ENCODE results near the gene SYT15. TPM values are rescaled to one million over a fixed set of nuclear protein-coding genes. Genes with fewer than 3 reads are reported as not detected.
"Not testable (repeated sequence)": the region's sequence is repeated elsewhere in the genome, so short reads cannot be mapped to it uniquely, and the experiment has no call there.

SYT15 gene
- total RNA-seq, 6 experiments from 2014 or later, result 0.31 to 3.7 (median 2.9) TPM

DNA sequence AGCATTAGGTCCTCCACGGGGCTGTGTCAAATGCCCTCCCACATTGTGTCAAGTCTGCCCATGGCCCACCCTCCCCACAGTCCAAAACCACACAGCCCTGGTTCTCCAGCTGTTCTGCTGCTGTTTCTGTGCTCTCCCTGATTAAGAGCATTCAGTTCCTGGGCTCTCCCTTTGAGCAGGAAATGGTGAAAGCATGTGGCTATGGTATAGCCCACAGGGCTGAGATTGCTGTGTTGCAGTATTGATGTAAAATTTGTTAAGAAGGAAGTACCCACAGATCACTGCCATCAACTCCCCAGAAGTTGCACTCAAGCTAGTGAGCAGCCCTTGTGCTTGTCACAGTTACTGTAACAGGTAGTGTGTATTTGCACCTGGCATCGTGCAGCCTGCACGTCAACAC lies 9.3 kb downstream of the SYT15 start:
- H3K27ac Mint-ChIP-seq; H3K4me1 Mint-ChIP-seq (ENCODE audit: low read depth); H3K4me3 Mint-ChIP-seq; H3K9me3 Mint-ChIP-seq; H3K27me3 Mint-ChIP-seq (ENCODE audit: insufficient read depth); H3K36me3 Mint-ChIP-seq (ENCODE audit: low read depth); DNase-seq: not testable (repeated sequence)

DNA sequence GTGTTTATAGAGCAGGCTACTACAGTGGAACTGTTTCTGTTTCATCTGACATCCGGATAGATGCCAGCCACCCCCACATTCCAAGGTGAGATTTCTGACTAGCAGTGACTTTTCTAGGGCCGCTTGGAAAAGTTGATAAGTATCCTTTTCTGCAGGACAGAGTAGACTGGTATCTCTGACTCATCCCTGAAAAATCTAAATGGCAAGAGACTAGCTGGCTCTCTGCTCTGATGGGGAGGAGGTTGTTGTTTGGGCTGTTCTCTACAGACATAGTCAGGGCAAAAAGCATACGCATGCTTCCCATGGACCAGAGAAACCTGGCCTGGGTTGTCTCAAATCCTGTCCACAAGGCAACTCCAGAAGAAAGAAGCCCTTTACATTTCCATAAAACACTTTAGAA lies 10.7 kb downstream of the SYT15 start:
- H3K36me3 Mint-ChIP-seq (ENCODE audit: low read depth); H3K9me3 Mint-ChIP-seq; H3K4me3 Mint-ChIP-seq; H3K4me1 Mint-ChIP-seq (ENCODE audit: low read depth); H3K27me3 Mint-ChIP-seq (ENCODE audit: insufficient read depth); DNase-seq; H3K27ac Mint-ChIP-seq: not testable (repeated sequence)

DNA sequence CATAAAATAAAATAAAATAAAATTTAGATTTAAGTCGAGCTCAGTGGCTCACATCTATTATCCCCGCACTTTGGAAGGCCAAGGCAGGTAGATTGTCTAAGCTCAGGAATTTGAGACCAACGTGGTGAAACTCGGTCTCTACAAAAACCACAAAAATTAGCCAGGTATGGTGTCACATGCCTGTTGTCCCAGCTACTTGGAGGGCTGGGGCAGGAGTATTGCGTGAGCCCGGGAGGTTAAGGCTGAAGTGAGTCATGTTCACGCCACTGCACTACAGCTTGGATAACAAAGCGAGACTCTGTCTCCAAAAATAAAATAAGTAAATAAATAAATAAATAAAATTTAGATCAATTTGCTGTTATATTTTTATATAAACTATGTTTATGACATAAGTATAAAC lies 12.1 kb downstream of the SYT15 start:
- not testable (repeated sequence) for DNase-seq; H3K27ac Mint-ChIP-seq; H3K27me3 Mint-ChIP-seq (ENCODE audit: insufficient read depth); H3K36me3 Mint-ChIP-seq (ENCODE audit: low read depth); H3K4me1 Mint-ChIP-seq (ENCODE audit: low read depth); H3K4me3 Mint-ChIP-seq; H3K9me3 Mint-ChIP-seq

DNA sequence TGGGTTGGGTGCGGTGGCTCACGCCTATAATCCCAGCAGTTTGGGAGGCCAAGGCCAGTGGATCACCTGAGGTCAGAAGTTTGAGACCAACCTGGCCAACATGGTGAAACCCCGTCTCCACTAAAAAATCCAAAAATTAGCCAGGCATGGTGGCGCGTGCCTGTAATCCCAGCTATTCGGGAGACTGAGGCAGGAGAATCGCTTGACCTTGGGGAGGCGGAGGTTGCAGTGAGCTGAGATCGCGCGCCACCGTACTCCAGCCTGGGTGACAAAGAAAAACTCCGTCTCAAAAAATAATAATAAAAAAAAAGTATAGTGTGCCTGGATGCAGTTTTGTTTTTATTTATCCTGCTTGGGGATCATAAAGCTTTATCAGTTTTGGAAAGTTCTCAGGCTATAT lies 14.4 kb downstream of the SYT15 start:
- H3K27ac Mint-ChIP-seq; H3K36me3 Mint-ChIP-seq (ENCODE audit: low read depth); H3K27me3 Mint-ChIP-seq (ENCODE audit: insufficient read depth); H3K4me1 Mint-ChIP-seq (ENCODE audit: low read depth); DNase-seq; H3K9me3 Mint-ChIP-seq; H3K4me3 Mint-ChIP-seq: not testable (repeated sequence)

DNA sequence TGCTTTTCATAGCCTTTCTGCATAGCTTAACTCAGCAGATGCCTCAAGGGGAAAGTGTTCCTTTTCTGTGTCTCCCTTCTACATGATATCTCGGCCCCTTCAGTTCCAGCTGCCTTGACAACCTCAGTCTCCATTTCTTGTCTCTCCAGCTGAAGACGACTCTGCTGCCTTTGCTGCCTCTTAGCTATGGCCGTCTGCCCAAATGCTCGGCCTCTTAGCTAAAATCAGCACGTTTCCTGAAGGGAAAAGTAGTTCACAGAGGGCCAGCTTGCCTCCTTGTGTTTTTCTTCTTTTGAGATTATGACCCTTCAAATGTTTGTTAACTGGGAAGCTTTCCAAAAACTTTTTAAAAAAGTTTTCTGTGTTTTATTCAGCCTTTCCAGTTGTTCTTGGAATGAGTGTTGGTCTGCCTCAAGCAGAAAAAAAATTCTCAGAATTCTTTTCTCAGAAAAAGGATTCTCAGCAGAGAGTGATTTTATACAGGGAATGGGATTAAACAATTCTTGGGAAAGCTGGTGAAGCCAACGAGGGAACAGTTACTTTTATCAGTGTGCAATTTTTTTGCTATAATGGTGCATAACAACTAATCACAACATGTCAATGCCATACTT lies 15.6 kb downstream of the SYT15 start:
- DNase-seq; H3K9me3 Mint-ChIP-seq; H3K27ac Mint-ChIP-seq; H3K4me3 Mint-ChIP-seq; H3K4me1 Mint-ChIP-seq (ENCODE audit: low read depth); H3K36me3 Mint-ChIP-seq (ENCODE audit: low read depth); H3K27me3 Mint-ChIP-seq (ENCODE audit: insufficient read depth): not testable (repeated sequence)

DNA sequence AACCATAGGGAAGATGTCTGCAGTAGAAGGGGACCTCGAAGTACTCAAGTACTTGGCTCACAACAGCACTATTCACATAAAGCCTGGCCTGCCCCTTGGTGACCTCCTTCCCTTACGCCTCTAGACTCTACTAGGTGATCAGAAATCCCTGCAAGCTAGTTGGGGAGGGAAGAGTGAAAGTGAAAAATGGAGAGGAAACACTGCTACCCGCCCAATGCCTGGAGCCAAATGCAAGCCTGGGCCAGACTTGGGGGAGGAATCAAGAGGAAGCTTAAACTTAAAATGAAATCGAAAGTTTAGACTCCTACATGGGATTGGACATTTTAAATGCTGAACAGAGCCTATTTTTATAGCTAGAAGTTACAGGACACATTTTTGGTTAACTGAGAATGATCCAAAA lies 17.6 kb downstream of the SYT15 start:
- DNase-seq; H3K4me1 Mint-ChIP-seq (ENCODE audit: low read depth); H3K9me3 Mint-ChIP-seq; H3K27me3 Mint-ChIP-seq (ENCODE audit: insufficient read depth); H3K27ac Mint-ChIP-seq; H3K36me3 Mint-ChIP-seq (ENCODE audit: low read depth); H3K4me3 Mint-ChIP-seq: not testable (repeated sequence)

DNA sequence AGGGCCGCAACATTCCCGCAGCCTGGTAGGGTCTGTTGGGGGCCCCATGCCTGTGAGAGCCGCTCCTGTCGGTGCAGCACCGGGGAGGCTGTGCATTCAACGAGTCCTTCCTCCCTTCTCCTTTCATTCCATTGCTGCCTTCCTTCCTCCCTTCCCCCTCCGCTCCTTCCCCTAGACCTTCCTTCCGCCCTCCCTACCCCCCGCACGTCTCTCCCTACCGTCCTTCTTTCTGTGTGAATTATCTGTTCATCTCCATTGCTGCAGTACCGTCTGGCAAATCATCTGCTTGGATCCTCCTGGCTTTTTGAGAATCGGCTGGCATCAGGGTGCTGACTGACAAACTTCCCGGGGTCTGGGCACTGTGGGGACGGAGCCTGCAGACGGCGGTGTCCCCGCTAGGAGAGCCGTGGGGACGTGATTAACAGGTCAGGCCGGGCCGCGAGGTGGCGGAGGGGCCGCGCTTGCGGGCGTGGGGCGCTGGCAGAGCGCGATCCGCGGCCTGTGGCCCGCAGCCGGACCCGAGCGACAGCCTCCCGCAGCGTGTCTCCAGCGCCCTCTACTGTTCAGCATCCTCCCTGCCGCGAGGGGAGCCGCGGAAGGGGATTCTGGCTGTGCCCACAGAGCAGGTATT lies 18.8 kb downstream of the SYT15 start:
- not testable (repeated sequence) for H3K36me3 Mint-ChIP-seq (ENCODE audit: low read depth); H3K9me3 Mint-ChIP-seq; H3K4me1 Mint-ChIP-seq (ENCODE audit: low read depth); H3K27me3 Mint-ChIP-seq (ENCODE audit: insufficient read depth)
- Mint-ChIP-seq H3K27ac (peak overlapping the region; percentile 61; the same call in 1 of the 2 replicates), H3K4me3 (peak overlapping the region; percentile 79)
- DNase-seq, result peak; percentile 37

DNA sequence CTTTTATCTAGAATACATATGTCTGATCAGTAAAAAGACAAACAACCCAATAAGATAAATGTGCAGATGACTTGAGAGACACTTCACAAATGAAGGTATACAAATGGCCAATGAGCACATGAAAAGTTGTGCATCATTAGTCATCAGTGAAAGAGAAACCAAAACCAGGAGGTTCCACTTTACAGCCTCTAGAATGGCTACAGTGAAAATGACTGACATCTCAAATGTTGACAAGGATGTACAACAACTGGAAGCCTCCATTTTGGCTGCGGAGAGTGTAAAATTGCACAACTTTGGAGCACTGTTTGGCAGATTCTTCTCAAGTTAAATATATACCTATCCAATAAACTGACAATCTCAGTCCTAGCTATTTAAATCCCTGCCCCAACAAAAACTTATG lies 21.6 kb downstream of the SYT15 start:
- H3K36me3 Mint-ChIP-seq (ENCODE audit: low read depth); H3K4me1 Mint-ChIP-seq (ENCODE audit: low read depth): not testable (repeated sequence)

DNA sequence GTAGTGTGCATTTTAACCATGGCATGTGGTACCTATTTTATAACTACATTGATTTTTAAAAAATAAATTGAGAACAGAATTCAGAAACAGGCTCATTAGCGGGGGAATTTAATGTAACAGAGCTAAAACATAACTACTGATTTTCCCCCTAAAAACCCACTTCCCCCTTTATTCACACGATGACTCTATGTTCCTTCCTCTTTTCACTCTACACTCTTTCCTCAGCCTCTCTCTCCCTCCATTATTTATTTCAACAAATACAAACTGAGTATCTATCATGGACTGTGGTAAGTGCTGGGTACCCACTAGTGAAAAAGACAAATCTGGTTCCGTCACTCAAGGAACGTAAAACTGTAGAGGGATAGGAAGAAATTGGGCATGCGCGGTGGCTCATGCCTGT lies 36.6 kb downstream of the SYT15 start:
- not testable (repeated sequence) for H3K9me3 Mint-ChIP-seq; H3K27ac Mint-ChIP-seq; H3K4me1 Mint-ChIP-seq (ENCODE audit: low read depth); H3K27me3 Mint-ChIP-seq (ENCODE audit: insufficient read depth); DNase-seq; H3K4me3 Mint-ChIP-seq; H3K36me3 Mint-ChIP-seq (ENCODE audit: low read depth)

More for the DNA sequence above, 21.6 kb downstream of the SYT15 start:
- H3K4me3 Mint-ChIP-seq; H3K27ac Mint-ChIP-seq; H3K9me3 Mint-ChIP-seq; H3K27me3 Mint-ChIP-seq (ENCODE audit: insufficient read depth); DNase-seq: not testable (repeated sequence)

DNA sequence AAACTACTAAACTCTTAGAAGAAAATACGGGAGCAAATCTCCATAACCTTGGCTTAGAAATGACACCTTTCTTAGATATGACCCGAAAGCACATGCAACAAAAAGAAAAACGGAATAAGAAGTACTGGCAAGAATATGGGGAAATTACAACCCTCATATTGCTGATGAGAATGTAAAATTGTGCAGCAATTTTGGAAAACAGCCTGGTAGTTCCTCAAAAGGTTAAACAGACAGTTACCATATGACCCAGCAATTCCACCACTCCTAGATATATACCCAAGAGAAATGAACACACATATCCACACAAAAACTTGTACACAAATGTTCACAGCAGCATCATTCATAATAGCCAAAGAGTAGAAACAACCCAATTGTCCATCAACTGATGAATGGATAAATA lies 37.3 kb downstream of the SYT15 start:
- not testable (repeated sequence) for H3K27me3 Mint-ChIP-seq (ENCODE audit: insufficient read depth); H3K4me1 Mint-ChIP-seq (ENCODE audit: low read depth); H3K9me3 Mint-ChIP-seq

DNA sequence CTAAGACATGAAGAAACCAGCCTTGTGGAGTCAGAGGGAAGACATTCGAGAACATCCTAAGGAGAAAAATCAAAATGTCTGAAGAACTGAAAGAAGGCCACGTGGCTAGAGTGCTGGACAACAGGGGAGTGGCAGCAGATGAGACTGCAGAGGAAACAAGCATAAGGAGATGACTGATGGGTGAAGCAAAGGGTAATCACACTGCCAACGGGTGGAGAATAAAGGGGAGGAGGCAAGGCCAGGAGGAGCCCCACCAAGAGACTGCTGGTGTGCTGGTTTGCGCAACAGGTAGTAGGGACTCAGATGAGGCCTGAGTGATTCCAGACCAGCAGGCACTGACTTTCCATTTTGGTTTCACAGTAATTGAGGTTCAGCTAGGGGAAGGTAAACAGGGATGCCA lies 38.2 kb downstream of the SYT15 start:
- H3K4me1 Mint-ChIP-seq (ENCODE audit: low read depth); H3K4me3 Mint-ChIP-seq; H3K27ac Mint-ChIP-seq; H3K27me3 Mint-ChIP-seq (ENCODE audit: insufficient read depth); DNase-seq; H3K36me3 Mint-ChIP-seq (ENCODE audit: low read depth); H3K9me3 Mint-ChIP-seq: not testable (repeated sequence)

More for the DNA sequence above, 37.3 kb downstream of the SYT15 start:
- DNase-seq; H3K36me3 Mint-ChIP-seq (ENCODE audit: low read depth); H3K27ac Mint-ChIP-seq; H3K4me3 Mint-ChIP-seq: not testable (repeated sequence)

DNA sequence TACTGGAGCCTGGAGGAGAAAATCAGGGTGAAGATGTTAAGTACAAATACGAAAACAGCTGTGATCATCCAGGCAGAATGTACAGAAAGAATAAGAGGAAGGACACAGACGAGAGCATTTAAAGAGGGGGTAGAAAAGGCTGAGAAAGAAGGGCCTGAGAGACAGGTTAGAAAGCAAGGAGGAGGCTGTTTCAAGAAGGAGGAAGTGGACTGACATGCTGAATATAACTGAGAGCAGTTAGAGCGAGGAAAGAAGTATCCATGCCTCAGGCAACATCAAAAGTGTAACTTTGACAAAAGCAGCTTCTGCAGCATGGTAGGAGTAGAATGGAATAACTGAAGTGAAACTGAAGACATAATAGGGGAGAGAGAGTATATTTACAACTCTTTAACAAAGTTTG lies 39.0 kb downstream of the SYT15 start:
- not testable (repeated sequence) for H3K27me3 Mint-ChIP-seq (ENCODE audit: insufficient read depth); H3K36me3 Mint-ChIP-seq (ENCODE audit: low read depth); H3K9me3 Mint-ChIP-seq; H3K4me3 Mint-ChIP-seq; DNase-seq; H3K27ac Mint-ChIP-seq; H3K4me1 Mint-ChIP-seq (ENCODE audit: low read depth)

DNA sequence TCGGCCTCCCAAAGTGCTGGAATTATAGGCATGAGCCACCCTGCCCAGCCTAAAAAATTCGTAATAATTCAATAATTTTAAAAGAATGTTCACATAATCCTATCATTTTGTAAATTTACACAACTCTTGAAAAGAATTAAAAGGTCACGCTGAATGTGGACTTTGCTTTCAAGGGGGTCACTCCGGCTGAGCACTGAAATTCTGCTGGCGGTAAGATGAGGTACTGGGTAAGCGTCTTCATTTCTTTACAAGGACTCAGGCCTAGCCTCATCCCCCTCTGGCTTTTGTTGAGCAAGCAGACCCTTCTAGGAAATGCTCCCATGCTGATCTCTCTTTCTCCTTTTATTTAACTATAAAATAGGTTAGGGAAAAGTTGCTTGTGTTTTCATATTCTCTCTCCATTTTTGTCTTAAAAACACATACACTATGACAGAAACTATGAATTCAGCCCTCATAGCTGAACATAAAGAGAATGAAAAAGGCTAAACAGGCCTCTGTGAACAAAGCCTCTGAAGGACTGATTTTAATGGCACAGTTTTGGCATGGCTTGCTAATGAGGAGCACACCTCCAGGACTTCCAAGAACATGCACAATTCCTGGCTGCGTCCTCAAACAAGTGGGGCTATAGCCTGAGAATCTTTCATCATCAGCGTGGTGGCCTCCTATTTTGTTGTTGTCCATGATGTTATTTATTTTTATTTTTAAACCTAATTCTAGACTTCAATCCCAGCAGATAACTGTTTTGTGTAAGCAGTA lies 45.1 kb downstream of the SYT15 start:
- not testable (repeated sequence) for H3K27me3 Mint-ChIP-seq (ENCODE audit: insufficient read depth); H3K4me3 Mint-ChIP-seq

DNA sequence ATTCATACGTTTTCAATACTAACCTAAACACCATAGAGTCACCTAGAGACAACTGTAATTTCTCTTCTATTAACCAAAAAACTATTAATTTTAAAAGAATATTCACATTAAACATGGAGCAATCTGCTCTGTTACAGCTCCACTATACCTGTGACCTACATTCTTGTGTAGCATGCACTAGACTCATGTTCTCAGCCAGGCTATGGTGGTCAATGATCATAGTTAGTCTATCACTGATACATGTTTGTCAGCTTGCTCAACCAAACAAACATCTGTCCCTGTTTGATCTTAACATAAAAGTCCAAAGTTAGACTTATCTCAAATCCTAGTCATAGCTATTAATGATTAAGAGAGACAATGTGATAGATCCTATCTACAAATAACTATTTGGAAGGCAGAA lies 50.9 kb downstream of the SYT15 start:
- H3K4me3 Mint-ChIP-seq; H3K27me3 Mint-ChIP-seq (ENCODE audit: insufficient read depth); H3K36me3 Mint-ChIP-seq (ENCODE audit: low read depth); H3K9me3 Mint-ChIP-seq; H3K4me1 Mint-ChIP-seq (ENCODE audit: low read depth); H3K27ac Mint-ChIP-seq; DNase-seq: not testable (repeated sequence)

More for the DNA sequence above, 45.1 kb downstream of the SYT15 start:
- not testable (repeated sequence) for DNase-seq; H3K36me3 Mint-ChIP-seq (ENCODE audit: low read depth); H3K27ac Mint-ChIP-seq; H3K4me1 Mint-ChIP-seq (ENCODE audit: low read depth); H3K9me3 Mint-ChIP-seq

Measured in HFFc6 (cell line).